ENCODE results near the gene CHST8.

- TF ChIP-seq RAD21 (IDR thresholded peaks at IDR 0.05) (no peak), ZBTB33 (IDR thresholded peaks at IDR 0.05) (no peak), CTCF (IDR thresholded peaks at IDR 0.05; ENCODE audit: low read depth, low read length, missing input control) (no peak), GABPA (IDR thresholded peaks at IDR 0.05 in 1 of 2, conservative IDR thresholded peaks at IDR 0.05 in 1 of 2) (no peak), MAX (IDR thresholded peaks at IDR 0.05) (no peak), FOXA2 (IDR thresholded peaks at IDR 0.05) (no peak), ATF3 (IDR thresholded peaks at IDR 0.05) (no peak), REST (IDR thresholded peaks at IDR 0.05) (no peak), HNF4A (conservative IDR thresholded peaks at IDR 0.05) (no peak), YY1 (IDR thresholded peaks at IDR 0.05) (no peak)
Observed at GRCh38 chr19:33763633-33764371, 142.0 kb downstream of the CHST8 start.
